D721Med (cell line): ENCODE measurements around the gene HECTD1.

Experiments
- DNase-seq: peaks from one replicate; pipeline ENCODE4 v3.0.0; 2011; ENCODE audit warnings: low spot score; ENCODE audit not compliant: insufficient read length
- FAIRE-seq: peaks from 2 replicates; lab custom pipeline; 2011; peaks lifted over from hg19 to GRCh38; lab: Jason Lieb, UNC
- TF ChIP-seq, protein P1 (sequence below): IDR thresholded peaks from 2 replicates; pipeline ENCODE4 v1.5.1; 2012; ENCODE audit warnings: mild to moderate bottlenecking, control low read depth; ENCODE audit not compliant: insufficient read depth; ENCODE audit errors: missing control alignments

The HECTD1 gene

DNA sequence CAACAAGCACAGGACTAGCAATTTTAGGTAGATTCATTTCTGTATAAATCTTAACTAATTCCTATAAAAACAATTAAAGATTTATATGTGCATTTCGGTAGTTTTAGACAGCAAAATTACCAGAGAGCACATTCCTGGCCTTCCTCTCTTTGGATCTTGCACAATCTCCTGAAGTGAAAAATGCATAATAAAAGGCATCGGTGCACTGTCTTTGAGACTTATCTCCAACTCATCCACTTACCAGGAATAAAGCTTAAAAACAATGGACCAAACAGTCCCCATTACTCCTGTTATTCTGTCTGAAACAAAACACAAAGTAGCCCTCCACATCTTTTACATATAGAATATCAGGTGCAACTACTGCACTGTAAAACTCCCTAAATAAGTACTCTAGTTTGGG is 69.3 kb downstream of the HECTD1 start:
- no peak for DNase-seq
- FAIRE-seq, result no peak
- TF ChIP-seq, protein P1, sequence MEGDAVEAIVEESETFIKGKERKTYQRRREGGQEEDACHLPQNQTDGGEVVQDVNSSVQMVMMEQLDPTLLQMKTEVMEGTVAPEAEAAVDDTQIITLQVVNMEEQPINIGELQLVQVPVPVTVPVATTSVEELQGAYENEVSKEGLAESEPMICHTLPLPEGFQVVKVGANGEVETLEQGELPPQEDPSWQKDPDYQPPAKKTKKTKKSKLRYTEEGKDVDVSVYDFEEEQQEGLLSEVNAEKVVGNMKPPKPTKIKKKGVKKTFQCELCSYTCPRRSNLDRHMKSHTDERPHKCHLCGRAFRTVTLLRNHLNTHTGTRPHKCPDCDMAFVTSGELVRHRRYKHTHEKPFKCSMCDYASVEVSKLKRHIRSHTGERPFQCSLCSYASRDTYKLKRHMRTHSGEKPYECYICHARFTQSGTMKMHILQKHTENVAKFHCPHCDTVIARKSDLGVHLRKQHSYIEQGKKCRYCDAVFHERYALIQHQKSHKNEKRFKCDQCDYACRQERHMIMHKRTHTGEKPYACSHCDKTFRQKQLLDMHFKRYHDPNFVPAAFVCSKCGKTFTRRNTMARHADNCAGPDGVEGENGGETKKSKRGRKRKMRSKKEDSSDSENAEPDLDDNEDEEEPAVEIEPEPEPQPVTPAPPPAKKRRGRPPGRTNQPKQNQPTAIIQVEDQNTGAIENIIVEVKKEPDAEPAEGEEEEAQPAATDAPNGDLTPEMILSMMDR, result no peak

DNA sequence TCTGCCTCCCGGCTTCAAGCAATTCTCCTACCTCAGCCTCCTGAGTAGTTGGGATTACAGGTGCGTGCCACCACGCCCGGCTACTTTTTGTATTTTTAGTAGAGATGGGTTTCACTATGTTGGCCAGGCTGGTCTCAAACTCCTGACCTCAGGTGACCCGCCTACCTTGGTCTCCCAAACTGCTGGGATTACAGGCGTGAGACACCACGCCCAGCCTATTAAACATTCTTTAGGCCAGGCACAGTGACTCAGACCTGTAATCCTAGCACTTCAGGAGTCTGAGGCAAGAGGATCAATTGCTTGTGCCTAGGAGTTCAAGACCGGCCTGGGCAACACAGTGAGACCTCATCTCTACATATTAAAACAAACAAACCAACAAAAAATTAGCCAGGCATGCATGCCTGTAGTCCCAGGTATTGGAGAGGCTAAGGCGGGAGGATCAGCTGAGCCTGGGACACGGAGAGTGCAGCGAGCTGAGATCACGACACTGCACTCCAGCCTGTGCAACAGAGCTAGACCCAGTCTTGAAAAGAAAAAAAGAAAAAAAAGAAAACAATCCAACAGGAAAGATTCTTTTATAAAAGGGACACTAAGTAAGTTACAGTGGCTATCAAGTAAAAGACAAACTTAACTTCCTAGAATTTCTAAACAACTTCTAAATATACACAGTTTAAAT is 70.2 kb downstream of the HECTD1 start:
- no peak for DNase-seq
- TF ChIP-seq, protein P1, result no peak
- no peak for FAIRE-seq

DNA sequence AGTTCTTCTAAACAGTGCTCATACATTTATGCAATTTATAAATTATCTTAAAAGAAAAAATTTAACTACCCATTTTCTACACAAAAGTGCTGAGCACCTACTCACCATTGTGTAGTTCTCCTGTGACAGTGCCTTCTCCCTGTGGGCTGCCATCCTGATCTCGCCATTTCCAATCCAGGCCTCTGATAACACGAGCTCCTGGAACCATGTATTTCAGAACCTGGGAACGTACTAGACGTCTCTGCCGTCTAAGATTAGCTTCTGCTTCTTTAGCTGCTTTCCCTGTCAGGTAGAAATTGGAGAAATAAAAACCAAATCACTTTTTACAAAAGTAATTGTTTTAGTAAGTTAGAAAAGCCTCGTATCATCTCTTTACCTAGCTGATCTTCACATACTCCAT is 74.5 kb downstream of the HECTD1 start:
- TF ChIP-seq, protein P1, result no peak
- FAIRE-seq, result no peak
- DNase-seq, result no peak

DNA sequence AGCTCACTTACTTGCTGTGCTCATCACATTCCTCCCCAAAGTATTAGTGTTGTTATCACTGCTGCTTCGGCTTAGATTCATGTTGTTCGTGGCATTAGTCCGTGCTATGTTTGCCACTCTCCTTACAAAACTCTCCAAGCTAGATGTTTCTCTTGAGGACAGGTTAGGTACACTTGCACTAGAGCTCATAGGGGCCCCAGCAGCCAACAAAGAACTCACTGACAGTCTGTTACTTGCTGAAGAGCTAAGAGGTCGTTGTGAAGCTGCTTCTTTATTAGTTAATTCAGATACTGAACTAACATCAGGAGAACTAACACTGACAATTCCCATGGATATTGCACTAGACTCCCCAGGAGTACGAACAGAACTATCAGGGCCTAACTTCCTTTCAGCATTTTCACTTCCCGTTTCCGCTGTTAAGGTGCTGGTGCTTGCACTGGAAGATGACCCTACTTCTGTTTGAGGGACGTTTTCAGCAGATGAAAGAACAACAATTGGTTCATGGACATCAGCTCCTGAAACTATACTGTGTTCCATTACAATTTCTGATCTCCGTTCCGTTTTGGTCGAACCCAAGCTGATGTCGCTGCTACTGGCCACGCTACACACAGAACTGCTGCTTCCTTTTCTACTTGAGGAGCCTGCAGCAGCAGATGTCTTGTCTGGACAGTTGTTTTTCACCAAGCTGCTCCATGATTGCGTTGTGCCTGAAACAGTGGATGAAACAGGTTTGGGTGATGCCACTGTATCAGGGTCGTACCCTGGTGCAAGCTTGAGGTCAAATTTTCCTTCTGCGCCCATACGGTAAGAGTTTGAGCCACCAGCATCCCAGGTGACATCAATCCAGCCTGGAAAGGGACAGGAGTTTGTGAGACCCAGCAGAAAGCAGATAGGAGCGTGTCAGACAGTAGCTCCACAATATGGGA is 78.7 kb downstream of the HECTD1 start:
- FAIRE-seq (no peak), DNase-seq (no peak)

DNA sequence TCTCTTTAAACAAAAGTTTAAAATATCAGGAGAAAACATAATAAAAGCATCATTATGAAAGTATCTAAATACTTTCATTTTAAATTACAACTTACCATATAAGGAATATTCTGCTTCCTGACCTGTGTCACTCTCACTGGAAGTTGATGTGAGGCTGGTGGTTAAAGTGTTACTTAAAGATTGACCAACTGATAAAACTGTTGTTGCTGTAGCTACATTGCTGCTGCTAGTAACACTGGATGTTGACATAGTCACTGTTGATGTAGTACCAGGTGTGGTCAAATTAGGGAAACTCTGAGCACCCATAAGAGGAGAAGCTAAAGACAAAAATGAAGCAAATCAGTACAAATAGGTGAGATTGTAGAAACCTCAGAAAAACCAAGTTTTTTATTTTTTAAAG is 79.9 kb downstream of the HECTD1 start:
- no peak for DNase-seq
- TF ChIP-seq, protein P1, result no peak
- FAIRE-seq, result no peak

More for the DNA sequence above, 78.7 kb downstream of the HECTD1 start:
- TF ChIP-seq, protein P1, result no peak

DNA sequence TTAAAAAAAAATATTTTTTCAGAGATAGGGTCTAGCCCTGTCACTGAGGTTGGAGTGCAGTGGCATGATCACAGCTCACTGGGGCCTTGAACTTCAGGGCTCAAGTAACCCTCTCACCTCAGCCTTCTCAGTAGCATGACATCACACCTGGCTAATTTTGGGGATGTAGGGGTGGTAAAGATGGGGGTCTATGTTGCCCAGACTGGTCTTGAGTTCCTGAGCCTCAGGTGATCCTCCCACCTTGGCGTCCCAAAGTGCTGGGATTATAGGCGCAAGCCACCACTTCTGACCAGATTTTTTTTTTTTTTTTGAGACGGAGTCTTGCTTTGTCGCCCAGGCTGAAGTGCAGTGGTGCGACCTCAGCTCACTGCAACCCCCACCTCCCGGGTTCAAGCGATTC is 80.9 kb downstream of the HECTD1 start:
- TF ChIP-seq, protein P1, result no peak
- DNase-seq (no peak), FAIRE-seq (no peak)

DNA sequence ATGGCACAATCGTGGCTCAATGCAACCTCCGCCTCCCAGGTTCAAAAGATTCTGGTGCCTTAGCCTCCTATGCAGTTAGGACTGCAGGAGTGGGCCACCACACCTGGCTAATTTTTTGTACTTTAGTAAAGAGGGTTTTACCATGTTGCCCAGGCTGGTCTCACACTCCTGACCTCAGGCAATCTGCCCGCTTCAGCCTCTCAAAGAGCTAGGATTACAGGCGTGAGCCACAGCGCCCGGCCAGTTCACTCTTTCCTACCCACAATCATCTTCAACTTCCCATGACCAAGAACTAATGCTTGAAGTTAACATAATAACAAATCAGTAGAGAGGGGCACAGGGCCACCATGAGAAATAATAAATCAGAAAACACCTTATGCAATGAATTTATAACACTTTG is 82.4 kb downstream of the HECTD1 start:
- FAIRE-seq (no peak), DNase-seq (no peak)
- TF ChIP-seq, protein P1, result no peak
